Subcutaneous abdominal adipose tissue (tissue), 5 donors: ENCODE results near the gene GDF7.
"Not testable (repeated sequence)": the region's sequence is repeated elsewhere in the genome, so short reads cannot be mapped to it uniquely, and the experiment has no call there.

Experiments
- H3K27ac ChIP-seq: one replicate; pipeline ENCODE4 v1.7.0; 2013; ENCODE audit warnings: low read depth, mild to moderate bottlenecking, inconsistent platforms, low read length, moderate library complexity
- H3K27me3 ChIP-seq, 5 donors: one replicate each; pipeline ENCODE4 v1.7.0; 2013; ENCODE audit warnings: low read length in 5 of 5, inconsistent platforms in 1 of 5; ENCODE audit not compliant: control insufficient read depth in 5 of 5, insufficient read depth in 4 of 5
- H3K36me3 ChIP-seq, 5 donors: one replicate each; pipeline ENCODE4 v1.7.0; 2013; ENCODE audit warnings: low read length in 5 of 5; ENCODE audit not compliant: control insufficient read depth in 5 of 5, insufficient read depth in 5 of 5
- H3K4me1 ChIP-seq, 5 donors: one replicate each; pipeline ENCODE4 v1.7.0; 2013; ENCODE audit warnings: low read length in 5 of 5, mild to moderate bottlenecking in 3 of 5, moderate library complexity in 1 of 5; ENCODE audit not compliant: control insufficient read depth in 5 of 5, insufficient read depth in 5 of 5
- H3K4me3 ChIP-seq, 5 donors: one replicate each; pipeline ENCODE4 v1.7.0; 2013; ENCODE audit warnings: low read length in 5 of 5, low read depth in 1 of 5
- H3K9ac ChIP-seq, 5 donors: one replicate each; pipeline ENCODE4 v1.7.0; 2013; ENCODE audit warnings: low read length in 5 of 5, mild to moderate bottlenecking in 4 of 5, moderate library complexity in 3 of 5
- H3K9me3 ChIP-seq, 5 donors: one replicate each; pipeline ENCODE4 v1.7.0; 2013; ENCODE audit warnings: low read length in 5 of 5; ENCODE audit not compliant: control insufficient read depth in 5 of 5
- donor health status: healthy.
- donor health status: healthy.
- donor health status: healthy.
- donor health status: healthy.
- donor health status: healthy.

Gene GDF7

DNA sequence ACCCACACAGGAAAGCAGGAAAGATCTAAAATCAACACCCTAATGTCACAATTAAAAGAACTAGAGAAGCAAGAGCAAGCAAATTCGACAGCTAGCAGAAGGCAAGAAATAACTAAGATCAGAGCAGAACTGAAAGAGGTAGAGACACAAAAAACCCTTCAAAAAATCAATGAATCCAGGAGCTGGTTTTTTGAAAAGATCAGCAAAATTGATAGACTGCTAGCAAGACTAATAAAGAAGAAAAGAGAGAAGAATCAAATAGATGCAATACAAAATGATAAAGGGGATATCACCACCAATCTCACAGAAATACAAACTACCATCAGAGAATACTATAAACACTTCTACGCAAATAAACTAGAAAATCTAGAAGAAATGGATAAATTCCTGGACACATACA lies 47.5 kb downstream of the GDF7 start:
- not testable (repeated sequence) for H3K9me3 ChIP-seq, H3K36me3 ChIP-seq, H3K4me3 ChIP-seq, H3K4me1 ChIP-seq, H3K27ac ChIP-seq, H3K27me3 ChIP-seq, H3K9ac ChIP-seq

DNA sequence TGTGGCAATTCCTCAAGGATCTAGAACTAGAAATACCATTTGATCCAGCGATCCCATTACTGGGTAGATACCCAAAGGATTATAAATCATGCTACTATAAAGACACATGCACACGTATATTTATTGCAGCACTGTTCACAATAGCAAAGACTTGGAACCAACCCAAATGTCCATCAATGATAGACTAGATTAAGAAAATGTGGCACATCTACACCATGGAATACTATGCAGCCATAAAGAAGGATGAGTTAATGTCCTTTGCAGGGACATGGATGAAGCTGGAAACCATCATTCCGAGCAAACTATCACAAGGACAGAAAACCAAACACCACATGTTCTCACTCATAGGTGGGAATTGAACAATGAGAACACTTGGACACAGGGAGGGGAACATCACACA lies 49.2 kb downstream of the GDF7 start:
- not testable (repeated sequence) for H3K4me1 ChIP-seq

DNA sequence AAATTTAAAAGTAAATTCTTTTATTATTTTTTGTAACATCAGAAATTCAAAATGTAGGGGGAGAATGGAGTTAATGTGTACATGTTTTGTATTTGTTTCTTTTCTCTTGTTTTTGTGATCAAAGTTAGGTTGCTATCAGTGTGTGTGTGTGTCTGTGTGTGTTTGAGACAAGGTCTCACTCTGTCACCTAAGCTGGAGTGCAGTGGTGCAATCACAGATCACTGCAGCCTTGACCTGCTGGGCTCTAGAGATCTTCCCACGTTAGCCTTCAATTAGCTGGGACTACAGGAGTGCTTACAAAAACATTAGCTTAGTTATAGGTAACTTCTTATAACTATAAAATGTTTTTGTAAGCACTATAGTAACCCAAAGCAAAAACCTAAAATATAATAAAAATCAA lies 50.7 kb downstream of the GDF7 start:
- H3K4me3 ChIP-seq, result no peak overlapping the region
- H3K27ac ChIP-seq, result no peak overlapping the region
- H3K36me3 ChIP-seq, result no peaks in the 10 kb centered on the region
- H3K9ac ChIP-seq, result no peak overlapping the region
- no peaks in the 10 kb centered on the region for H3K4me1 ChIP-seq
- peaks cover 0 to 3% (median 0%) of the 10 kb centered on the region in 5 donors for H3K9me3 ChIP-seq
- no peaks in the 10 kb centered on the region for H3K27me3 ChIP-seq

More for the DNA sequence above, 49.2 kb downstream of the GDF7 start:
- not testable (repeated sequence) for H3K4me3 ChIP-seq, H3K9me3 ChIP-seq, H3K27me3 ChIP-seq, H3K9ac ChIP-seq, H3K36me3 ChIP-seq, H3K27ac ChIP-seq

DNA sequence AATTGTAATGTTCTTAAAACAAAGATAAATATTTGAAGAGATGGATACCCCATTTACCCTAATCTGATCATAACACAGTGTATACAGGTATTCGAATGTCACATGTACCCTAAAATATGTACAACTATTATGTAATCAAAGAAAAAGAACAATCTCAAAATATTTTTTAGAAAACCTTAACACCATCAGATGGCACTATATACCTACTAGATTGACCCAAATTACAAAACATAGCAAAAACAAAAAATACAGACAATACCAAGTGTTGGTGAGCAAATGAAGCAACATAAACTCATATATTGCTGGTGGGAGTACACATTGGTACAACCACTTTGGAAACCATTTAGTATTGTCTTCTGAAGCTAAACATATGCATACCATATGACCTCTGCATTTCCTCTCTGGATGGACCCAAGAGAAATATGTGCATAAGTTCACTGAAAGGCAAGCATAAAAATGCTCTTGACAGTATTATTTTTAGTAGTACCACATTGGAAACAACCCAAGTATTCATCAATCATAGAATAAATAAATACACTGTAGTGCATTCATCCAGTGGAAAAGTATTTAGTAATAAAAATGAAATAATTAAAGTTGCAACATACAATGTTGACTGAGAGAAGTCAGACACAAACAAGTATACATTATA lies 55.8 kb downstream of the GDF7 start:
- Histone ChIP-seq H3K36me3 (peaks cover 0 to 5% (median 0%) of the 10 kb centered on the region in 5 donors), H3K27me3 (no peaks in the 10 kb centered on the region), H3K9me3 (peaks cover 0 to 3% (median 0%) of the 10 kb centered on the region in 5 donors), H3K4me3 (no peak overlapping the region), H3K9ac (no peak overlapping the region), H3K4me1 (peaks cover 0 to 1% (median 1%) of the 10 kb centered on the region in 5 donors), H3K27ac (no peak overlapping the region)

DNA sequence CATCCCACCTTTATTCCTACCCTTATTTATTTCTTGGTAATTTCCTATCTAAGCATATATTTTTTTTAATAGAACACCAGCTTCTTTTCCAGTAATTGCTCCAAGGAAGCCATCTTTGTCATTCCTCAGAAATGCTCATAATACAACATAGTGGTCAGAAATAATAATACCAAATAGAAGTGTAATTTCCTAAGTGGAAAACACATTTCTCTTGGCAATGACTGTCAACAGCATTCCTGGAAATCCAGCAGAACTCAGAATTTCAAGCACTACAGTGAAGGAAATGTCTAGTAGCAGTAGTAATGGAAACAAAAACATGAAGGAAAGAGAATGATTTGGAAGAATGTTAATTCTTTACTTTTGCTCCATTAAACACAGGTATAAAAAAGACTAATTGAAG lies 56.6 kb downstream of the GDF7 start:
- no peak overlapping the region for H3K4me3 ChIP-seq
- peaks cover 0 to 10% (median 10%) of the 10 kb centered on the region in 5 donors for H3K4me1 ChIP-seq
- H3K27ac ChIP-seq, result no peak overlapping the region
- H3K9ac ChIP-seq, result no peak overlapping the region
- no peaks in the 10 kb centered on the region for H3K27me3 ChIP-seq
- peaks cover 0 to 5% (median 0%) of the 10 kb centered on the region in 5 donors for H3K36me3 ChIP-seq
- no peaks in the 10 kb centered on the region for H3K9me3 ChIP-seq

DNA sequence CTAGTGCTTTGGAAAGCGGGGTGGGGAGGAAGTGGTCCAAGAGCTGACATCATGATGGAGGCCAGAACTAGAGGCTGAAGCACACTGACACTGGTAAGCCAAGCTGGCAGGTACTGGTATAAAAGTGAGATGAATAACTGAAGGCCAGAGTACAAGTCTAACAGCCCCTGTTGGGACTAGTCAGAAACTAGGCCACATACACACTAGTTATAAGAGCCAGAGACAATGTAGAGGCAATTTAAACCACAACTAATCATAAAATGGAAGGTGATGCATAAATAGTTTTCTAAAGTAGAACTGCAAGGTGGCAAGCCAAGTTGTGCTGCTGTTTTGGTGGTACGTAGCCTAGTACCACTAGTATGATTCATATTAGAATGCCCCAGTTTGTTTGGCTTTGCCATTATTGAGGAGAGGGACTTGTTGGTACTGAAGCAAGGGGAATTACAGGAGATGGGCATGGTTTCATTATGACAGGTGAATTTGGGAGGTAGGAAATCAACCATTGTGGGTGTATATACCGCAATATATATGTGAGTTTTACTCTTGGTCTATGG lies 57.6 kb downstream of the GDF7 start:
- Histone ChIP-seq H3K36me3 (peaks cover 0 to 5% (median 0%) of the 10 kb centered on the region in 5 donors), H3K4me1 (peaks cover 0 to 11% (median 10%) of the 10 kb centered on the region in 5 donors), H3K9ac (no peak overlapping the region), H3K9me3 (no peaks in the 10 kb centered on the region), H3K27ac (no peak overlapping the region), H3K4me3 (no peak overlapping the region), H3K27me3 (no peaks in the 10 kb centered on the region)

DNA sequence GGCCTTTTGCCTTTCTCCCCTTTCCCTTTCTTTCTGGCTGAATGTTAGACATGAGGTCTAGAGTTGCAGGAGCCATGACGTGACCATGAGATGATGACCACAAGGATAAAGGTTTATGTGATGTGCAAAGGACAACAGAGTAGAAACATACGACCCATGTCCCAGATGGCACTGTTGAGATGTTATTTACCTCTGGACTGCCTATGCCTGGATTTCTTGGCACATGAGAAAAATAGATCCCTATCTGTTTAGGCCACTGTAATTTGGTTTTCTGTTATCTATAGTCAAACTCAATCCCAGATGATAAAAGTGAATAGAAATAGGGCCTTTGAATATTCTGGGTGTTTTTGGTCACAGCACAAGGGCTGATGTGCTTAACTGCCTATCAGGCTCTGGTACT lies 58.8 kb downstream of the GDF7 start:
- Histone ChIP-seq H3K27ac (no peak overlapping the region), H3K4me3 (no peak overlapping the region), H3K9me3 (no peaks in the 10 kb centered on the region), H3K9ac (no peak overlapping the region), H3K27me3 (no peaks in the 10 kb centered on the region), H3K36me3 (peaks cover 0 to 5% (median 0%) of the 10 kb centered on the region in 5 donors), H3K4me1 (peaks cover 0 to 11% (median 10%) of the 10 kb centered on the region in 5 donors)

DNA sequence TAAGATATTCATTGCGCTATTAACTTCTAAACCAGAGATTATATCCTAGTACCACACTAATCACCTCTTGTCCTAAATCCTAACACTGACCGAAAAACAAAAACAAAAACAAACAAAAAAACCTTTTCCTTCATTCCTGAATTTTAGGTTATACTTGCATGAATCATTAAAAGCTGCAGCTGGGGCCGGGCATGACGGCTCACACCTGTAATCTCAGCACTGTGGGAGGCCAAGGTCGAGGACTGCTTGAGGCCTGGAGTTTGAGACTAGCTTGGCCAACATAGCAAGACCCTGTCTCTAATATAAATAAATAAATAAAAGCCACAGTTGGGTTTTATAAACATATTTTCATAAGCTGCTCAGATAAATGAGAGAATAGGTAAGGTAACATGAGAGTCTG lies 60.0 kb downstream of the GDF7 start:
- Histone ChIP-seq H3K27ac (no peak overlapping the region), H3K36me3 (peaks cover 0 to 5% (median 0%) of the 10 kb centered on the region in 5 donors), H3K9me3 (no peaks in the 10 kb centered on the region), H3K27me3 (no peaks in the 10 kb centered on the region), H3K9ac (no peak overlapping the region), H3K4me3 (no peak overlapping the region), H3K4me1 (peaks cover 0 to 11% (median 10%) of the 10 kb centered on the region in 5 donors)

DNA sequence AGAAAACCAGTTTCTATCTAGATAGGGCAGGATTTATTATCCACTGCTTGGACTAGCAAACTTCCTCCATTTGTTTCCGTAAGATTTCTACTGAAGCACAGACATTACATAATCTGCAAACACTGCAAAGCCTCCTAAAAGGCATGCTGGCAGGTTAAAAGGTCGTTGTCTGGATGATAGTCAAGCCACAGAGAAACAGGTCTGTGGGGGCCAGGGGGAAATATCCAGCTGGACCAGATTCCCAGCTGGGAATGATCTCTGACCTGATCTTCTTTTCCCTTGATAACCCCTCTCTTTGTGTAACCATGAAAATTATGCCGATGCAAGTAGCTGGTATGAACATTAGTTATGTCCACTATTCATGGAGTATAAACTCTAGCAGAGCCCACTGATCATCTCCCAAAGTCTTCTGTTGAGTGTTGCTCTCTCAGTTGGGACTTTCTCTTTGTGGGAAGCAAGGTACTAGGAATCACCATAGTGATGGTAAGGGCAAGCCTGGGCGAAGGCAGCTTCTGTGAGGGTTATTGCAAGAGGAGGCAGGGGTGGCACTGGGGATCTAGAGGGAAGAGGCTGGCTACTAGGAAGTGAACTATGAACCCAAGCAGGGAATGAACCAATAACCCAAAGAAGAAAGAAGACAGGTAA lies 61.3 kb downstream of the GDF7 start:
- Histone ChIP-seq H3K36me3 (peaks cover 0 to 5% (median 0%) of the 10 kb centered on the region in 5 donors), H3K4me3 (no peak overlapping the region), H3K9ac (no peak overlapping the region), H3K27ac (no peak overlapping the region), H3K27me3 (no peaks in the 10 kb centered on the region), H3K9me3 (no peaks in the 10 kb centered on the region), H3K4me1 (peaks cover 0 to 11% (median 10%) of the 10 kb centered on the region in 5 donors)
